HUES48 (cell line): ENCODE measurements around the gene VENTX.

Source experiments
- H3K27ac ChIP-seq: one replicate; pipeline ENCODE4 v1.7.0; 2013; ENCODE audit warnings: low read depth, low read length, inconsistent platforms
- H3K27me3 ChIP-seq: 2 replicates; pipeline ENCODE4 v1.6.1; 2013; ENCODE audit warnings: mild to moderate bottlenecking, low read length; ENCODE audit not compliant: control insufficient read depth, insufficient read depth
- H3K36me3 ChIP-seq: 2 replicates; pipeline ENCODE4 v1.6.1; 2013; ENCODE audit warnings: low read length; ENCODE audit not compliant: control insufficient read depth, insufficient read depth
- H3K4me1 ChIP-seq: 2 replicates; pipeline ENCODE4 v1.6.1; 2013; ENCODE audit warnings: mild to moderate bottlenecking, low read length; ENCODE audit not compliant: control insufficient read depth, insufficient read depth
- H3K4me3 ChIP-seq: 2 replicates; pipeline ENCODE4 v1.5.1; 2013; ENCODE audit warnings: mild to moderate bottlenecking, low read depth, low read length
- H3K9ac ChIP-seq: 2 replicates; pipeline ENCODE4 v1.6.1; 2013; ENCODE audit warnings: mild to moderate bottlenecking, low read depth, low read length, moderate library complexity
- H3K9me3 ChIP-seq: 2 replicates; pipeline ENCODE4 v1.6.1; 2013; ENCODE audit warnings: low read length; ENCODE audit not compliant: control insufficient read depth, insufficient read depth

Gene VENTX

DNA sequence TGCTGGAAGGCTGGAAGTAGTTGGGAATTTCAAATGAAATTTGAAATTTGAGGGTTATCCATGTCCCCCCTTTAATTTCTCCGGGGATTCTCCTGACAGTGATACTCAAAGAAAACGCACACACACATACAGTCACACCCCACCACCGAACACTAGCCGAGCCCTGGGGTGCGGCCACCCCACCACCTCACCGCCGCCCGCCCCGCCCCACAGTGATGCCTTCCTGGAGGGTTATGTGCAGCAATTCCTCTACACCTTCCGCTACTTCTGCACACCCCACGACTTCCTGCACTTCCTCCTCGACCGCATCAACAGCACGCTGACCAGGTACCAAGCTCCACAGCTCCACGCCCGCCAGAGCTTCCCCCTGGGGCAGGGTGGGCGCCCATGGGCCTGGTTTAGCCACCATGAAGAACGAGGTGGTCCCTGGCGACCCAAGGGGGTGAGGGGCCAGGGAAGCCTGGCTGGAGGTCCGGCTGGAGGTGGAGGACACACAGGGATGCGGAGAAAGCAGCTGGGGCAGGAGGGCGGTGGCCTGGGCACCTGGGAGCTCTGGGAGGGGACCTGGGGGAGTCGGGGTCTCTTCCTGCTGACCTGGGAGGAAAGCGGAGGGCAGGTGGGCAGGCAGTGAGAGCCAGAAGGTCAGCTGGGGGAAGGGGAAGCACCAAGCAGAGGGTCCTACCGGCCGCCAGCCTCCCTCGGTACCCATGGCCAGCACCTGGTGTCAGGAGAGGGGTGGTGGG is 27.1 kb upstream of the VENTX start:
- no peak overlapping the region for H3K4me3 ChIP-seq
- no peaks in the 10 kb centered on the region for H3K27me3 ChIP-seq
- no peak overlapping the region for H3K9ac ChIP-seq
- no peak overlapping the region for H3K27ac ChIP-seq
- no peaks in the 10 kb centered on the region for H3K4me1 ChIP-seq
- no peaks in the 10 kb centered on the region for H3K9me3 ChIP-seq
- H3K36me3 ChIP-seq, result 0 out of 2 replicates have a peak, but pooled peaks cover under 1% of the 10 kb centered on the region

- H3K9me3 ChIP-seq, result no peaks in the 10 kb centered on the region
- 0 out of 2 replicates have a peak, but pooled peaks cover 5% of the 10 kb centered on the region for H3K36me3 ChIP-seq
- H3K27ac ChIP-seq, result no peak overlapping the region
- H3K27me3 ChIP-seq, result no peaks in the 10 kb centered on the region
- no peak overlapping the region for H3K4me3 ChIP-seq
- no peak overlapping the region for H3K9ac ChIP-seq
- no peaks in the 10 kb centered on the region for H3K4me1 ChIP-seq
These were observed 26.4 kb upstream of the VENTX start for GRCh38 chr10:133211141-133211830.

DNA sequence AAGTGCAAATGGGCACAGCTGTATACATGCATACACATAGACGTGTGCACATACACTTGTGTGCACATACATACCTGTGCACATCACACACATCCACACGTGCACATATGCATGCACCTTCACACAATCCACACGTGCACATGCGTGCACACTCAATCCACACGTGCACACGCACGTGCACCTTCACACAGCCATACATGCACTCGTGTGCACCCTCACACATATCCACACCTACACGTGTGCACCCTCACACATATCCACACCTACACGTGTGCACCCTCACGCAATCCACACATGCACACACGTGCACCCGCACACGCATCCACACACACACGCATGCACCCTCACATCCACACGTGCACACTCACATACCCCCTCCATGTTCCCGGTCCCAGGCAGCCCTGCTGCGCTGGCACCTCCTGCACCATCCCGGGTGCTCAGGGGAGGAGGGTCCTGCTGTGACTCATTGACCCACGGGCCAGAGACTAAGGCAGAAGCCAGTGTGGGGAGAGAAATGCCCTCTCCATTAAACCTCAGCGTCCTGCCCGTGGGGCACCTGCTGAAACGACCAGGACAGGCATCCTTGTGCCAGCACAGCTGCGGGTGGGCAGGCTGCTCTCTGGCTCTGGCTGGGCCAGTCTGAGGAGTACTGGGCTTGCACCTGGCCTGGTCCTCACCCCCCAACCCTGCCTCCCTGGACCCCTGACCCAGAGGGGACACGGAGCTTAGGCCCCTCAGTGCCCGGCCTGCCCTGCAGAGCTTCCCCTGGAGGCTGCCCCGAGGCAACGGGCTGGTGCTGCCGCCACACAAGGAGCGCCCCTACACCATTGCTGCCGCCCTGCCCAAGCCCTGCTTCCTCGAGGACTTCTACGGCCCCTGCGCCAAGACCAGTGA is 25.4 kb upstream of the VENTX start:
- Histone ChIP-seq H3K4me3 (no peak overlapping the region), H3K27me3 (no peaks in the 10 kb centered on the region), H3K9ac (no peak overlapping the region), H3K27ac (no peak overlapping the region), H3K36me3 (0 out of 2 replicates have a peak, but pooled peaks cover 5% of the 10 kb centered on the region), H3K4me1 (no peaks in the 10 kb centered on the region), H3K9me3 (no peaks in the 10 kb centered on the region)

DNA sequence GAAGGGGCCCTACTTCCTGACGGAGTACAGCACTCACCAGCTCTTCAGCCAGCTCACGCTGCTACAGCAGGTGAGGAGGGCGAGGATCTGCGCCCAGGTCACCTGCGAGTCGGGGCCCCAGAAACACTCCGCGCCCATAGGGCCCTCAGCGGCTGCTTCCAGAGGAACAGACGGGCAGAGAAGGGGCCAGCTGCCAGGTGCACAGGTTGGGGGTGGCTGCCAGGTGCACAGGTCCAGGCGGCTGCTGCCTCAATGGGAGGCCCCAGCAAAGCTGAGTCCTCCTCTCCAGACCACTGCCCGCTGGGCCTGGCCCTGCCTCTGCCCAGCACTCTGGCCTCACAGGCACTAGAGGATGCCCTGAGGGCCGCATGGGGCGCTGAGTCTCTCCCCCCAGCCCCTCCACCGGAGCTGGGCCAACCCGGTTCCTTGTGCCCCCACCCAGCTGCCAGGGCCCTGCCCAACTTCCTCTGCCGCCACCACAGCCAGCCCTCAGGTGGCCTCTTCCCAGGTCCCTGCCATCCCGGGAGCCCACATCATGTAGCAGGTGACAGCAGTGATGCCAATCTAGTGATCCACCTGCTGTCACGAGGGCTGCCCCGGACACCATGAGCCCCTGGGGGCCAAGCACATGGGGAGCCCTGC is 24.7 kb upstream of the VENTX start:
- H3K9ac ChIP-seq, result no peak overlapping the region
- H3K27me3 ChIP-seq, result no peaks in the 10 kb centered on the region
- no peak overlapping the region for H3K4me3 ChIP-seq
- 0 out of 2 replicates have a peak, but pooled peaks cover 5% of the 10 kb centered on the region for H3K36me3 ChIP-seq
- no peaks in the 10 kb centered on the region for H3K9me3 ChIP-seq
- no peak overlapping the region for H3K27ac ChIP-seq
- no peaks in the 10 kb centered on the region for H3K4me1 ChIP-seq

GRCh38 chr10:133213641-133214467 is 23.8 kb upstream of the VENTX start:
- no peaks in the 10 kb centered on the region; the same call in 1 of the 2 replicates for H3K4me1 ChIP-seq
- H3K27me3 ChIP-seq, result no peaks in the 10 kb centered on the region
- H3K27ac ChIP-seq, result no peak overlapping the region
- no peak overlapping the region for H3K4me3 ChIP-seq
- no peak overlapping the region for H3K9ac ChIP-seq
- H3K36me3 ChIP-seq, result 0 out of 2 replicates have a peak, but pooled peaks cover 5% of the 10 kb centered on the region
- H3K9me3 ChIP-seq, result no peaks in the 10 kb centered on the region

GRCh38 chr10:133214468-133215410 is 22.9 kb upstream of the VENTX start:
- no peak overlapping the region for H3K9ac ChIP-seq
- H3K9me3 ChIP-seq, result no peaks in the 10 kb centered on the region
- H3K36me3 ChIP-seq, result 0 out of 2 replicates have a peak, but pooled peaks cover 5% of the 10 kb centered on the region
- no peaks in the 10 kb centered on the region for H3K27me3 ChIP-seq
- H3K4me1 ChIP-seq, result peaks cover 7% of the 10 kb centered on the region
- no peak overlapping the region for H3K4me3 ChIP-seq
- no peak overlapping the region for H3K27ac ChIP-seq

GRCh38 chr10:133215586-133215985 is 22.1 kb upstream of the VENTX start:
- H3K9me3 ChIP-seq, result no peaks in the 10 kb centered on the region

GRCh38 chr10:133216776-133217175 is 20.9 kb upstream of the VENTX start:
- 0 out of 2 replicates have a peak, but pooled peaks cover 5% of the 10 kb centered on the region for H3K36me3 ChIP-seq
- no peak overlapping the region for H3K9ac ChIP-seq
- no peaks in the 10 kb centered on the region for H3K27me3 ChIP-seq
- H3K4me1 ChIP-seq, result peaks cover 8% of the 10 kb centered on the region
- no peak overlapping the region for H3K4me3 ChIP-seq
- H3K27ac ChIP-seq, result no peak overlapping the region
- H3K9me3 ChIP-seq, result no peaks in the 10 kb centered on the region

More at GRCh38 chr10:133215586-133215985, 22.1 kb upstream of the VENTX start:
- Histone ChIP-seq H3K36me3 (0 out of 2 replicates have a peak, but pooled peaks cover 5% of the 10 kb centered on the region), H3K4me1 (peaks cover 8% of the 10 kb centered on the region), H3K27me3 (no peaks in the 10 kb centered on the region), H3K4me3 (no peak overlapping the region), H3K9ac (no peak overlapping the region), H3K27ac (no peak overlapping the region)
